Neural cell (in vitro differentiated cells): ENCODE results near the gene FYN.

Experiments
- EP300 ChIP-seq: fragments of 450-650 bp; conservative IDR thresholded peaks from 2 replicates; pipeline ENCODE4 v1.6.1; 2014; ENCODE audit warnings: antibody characterized with exemption, mild to moderate bottlenecking, moderate library complexity; ENCODE audit not compliant: poor library complexity, severe bottlenecking
- EZH2 ChIP-seq: fragments of 200-600, 300-800 bp; shearing (Covaris generic), sonication (generic); IDR thresholded peaks from 2 replicates; pipeline ENCODE4 v1.6.1; 2014; ENCODE audit warnings: antibody characterized with exemption, low read length, borderline replicate concordance, mild to moderate bottlenecking; ENCODE audit not compliant: insufficient read depth, poor library complexity, severe bottlenecking
- MXI1 ChIP-seq: fragments of 450-650 bp; conservative IDR thresholded peaks from 2 replicates; pipeline ENCODE4 v1.6.1; 2014; ENCODE audit warnings: antibody characterized with exemption, mild to moderate bottlenecking; ENCODE audit not compliant: poor library complexity, severe bottlenecking
- POLR2AphosphoS5 ChIP-seq: IDR thresholded peaks from 2 replicates; pipeline ENCODE4 v1.6.1; 2012
- RAD21 ChIP-seq: fragments of 450-650 bp; conservative IDR thresholded peaks from 2 replicates; pipeline ENCODE4 v1.6.1; 2014; ENCODE audit warnings: antibody characterized with exemption, mild to moderate bottlenecking, moderate library complexity
- SMC3 ChIP-seq: fragments of 450-650 bp; conservative IDR thresholded peaks from 2 replicates; pipeline ENCODE4 v1.6.1; 2014; ENCODE audit warnings: antibody characterized with exemption, mild to moderate bottlenecking, moderate library complexity; ENCODE audit not compliant: poor library complexity
- TF ChIP-seq, protein P1 (sequence below): IDR thresholded peaks from 2 replicates; pipeline ENCODE4 v1.6.1; 2012; ENCODE audit warnings: borderline replicate concordance
- TF ChIP-seq, protein P2 (sequence below): fragments of 450-650 bp; IDR thresholded peaks from 2 replicates; pipeline ENCODE4 v1.5.1; 2014; ENCODE audit warnings: antibody characterized with exemption, mild to moderate bottlenecking, moderate library complexity; ENCODE audit not compliant: poor library complexity, severe bottlenecking

DNA sequence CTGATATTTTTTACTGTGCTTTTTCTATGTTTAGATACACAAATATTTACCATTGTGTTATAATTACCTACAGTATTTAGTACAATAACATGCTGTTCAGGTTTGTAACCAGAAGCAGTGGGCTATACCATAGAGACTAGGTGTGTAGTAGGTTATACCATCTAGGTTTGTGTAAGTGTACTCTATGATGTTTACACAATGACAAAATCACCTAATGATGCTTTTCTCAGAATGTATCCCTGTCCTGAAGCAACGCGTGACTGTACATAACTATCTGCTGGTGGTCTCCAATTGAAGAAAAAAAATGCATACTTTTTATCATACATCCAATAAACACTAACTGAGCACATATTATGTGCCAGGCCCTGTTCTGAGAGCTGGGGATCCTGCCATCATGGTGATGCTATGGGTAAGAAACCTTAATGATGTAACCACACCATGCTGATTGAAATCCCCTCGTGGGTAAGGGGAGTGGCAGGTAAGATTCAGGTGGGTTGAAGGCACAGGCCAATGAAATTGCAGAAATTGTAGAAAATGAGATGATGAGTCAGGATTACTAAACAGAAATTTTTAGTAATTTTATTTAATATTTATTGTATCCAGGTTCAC is 76.8 kb downstream of the FYN start:
- TF ChIP-seq, protein P1, sequence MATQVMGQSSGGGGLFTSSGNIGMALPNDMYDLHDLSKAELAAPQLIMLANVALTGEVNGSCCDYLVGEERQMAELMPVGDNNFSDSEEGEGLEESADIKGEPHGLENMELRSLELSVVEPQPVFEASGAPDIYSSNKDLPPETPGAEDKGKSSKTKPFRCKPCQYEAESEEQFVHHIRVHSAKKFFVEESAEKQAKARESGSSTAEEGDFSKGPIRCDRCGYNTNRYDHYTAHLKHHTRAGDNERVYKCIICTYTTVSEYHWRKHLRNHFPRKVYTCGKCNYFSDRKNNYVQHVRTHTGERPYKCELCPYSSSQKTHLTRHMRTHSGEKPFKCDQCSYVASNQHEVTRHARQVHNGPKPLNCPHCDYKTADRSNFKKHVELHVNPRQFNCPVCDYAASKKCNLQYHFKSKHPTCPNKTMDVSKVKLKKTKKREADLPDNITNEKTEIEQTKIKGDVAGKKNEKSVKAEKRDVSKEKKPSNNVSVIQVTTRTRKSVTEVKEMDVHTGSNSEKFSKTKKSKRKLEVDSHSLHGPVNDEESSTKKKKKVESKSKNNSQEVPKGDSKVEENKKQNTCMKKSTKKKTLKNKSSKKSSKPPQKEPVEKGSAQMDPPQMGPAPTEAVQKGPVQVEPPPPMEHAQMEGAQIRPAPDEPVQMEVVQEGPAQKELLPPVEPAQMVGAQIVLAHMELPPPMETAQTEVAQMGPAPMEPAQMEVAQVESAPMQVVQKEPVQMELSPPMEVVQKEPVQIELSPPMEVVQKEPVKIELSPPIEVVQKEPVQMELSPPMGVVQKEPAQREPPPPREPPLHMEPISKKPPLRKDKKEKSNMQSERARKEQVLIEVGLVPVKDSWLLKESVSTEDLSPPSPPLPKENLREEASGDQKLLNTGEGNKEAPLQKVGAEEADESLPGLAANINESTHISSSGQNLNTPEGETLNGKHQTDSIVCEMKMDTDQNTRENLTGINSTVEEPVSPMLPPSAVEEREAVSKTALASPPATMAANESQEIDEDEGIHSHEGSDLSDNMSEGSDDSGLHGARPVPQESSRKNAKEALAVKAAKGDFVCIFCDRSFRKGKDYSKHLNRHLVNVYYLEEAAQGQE: no peak
- TF ChIP-seq SMC3: no peak
- TF ChIP-seq, protein P2, sequence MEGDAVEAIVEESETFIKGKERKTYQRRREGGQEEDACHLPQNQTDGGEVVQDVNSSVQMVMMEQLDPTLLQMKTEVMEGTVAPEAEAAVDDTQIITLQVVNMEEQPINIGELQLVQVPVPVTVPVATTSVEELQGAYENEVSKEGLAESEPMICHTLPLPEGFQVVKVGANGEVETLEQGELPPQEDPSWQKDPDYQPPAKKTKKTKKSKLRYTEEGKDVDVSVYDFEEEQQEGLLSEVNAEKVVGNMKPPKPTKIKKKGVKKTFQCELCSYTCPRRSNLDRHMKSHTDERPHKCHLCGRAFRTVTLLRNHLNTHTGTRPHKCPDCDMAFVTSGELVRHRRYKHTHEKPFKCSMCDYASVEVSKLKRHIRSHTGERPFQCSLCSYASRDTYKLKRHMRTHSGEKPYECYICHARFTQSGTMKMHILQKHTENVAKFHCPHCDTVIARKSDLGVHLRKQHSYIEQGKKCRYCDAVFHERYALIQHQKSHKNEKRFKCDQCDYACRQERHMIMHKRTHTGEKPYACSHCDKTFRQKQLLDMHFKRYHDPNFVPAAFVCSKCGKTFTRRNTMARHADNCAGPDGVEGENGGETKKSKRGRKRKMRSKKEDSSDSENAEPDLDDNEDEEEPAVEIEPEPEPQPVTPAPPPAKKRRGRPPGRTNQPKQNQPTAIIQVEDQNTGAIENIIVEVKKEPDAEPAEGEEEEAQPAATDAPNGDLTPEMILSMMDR: no peak
- TF ChIP-seq POLR2AphosphoS5: no peak
- TF ChIP-seq MXI1: no peak
- TF ChIP-seq EZH2: no peak
- TF ChIP-seq RAD21: no peak
- no peak for TF ChIP-seq EP300
